ENCODE measurements around the gene FOXM1.

Gene FOXM1

GRCh38 chr12:2812290-2813213 is 64.4 kb downstream of the FOXM1 start, which contains the start of gene ITFG2:
Gene ITFG2, plus strand, starts transcription at chr12:2812668. Its CDS starts 93 bp downstream, at chr12:2812761.
- TF ChIP-seq GATA2 (IDR thresholded peaks at IDR 0.05; ENCODE audit: low read depth, low read length), result no peak; the same call in 1 of the 2 replicates
- TF ChIP-seq GATA3 (IDR thresholded peaks at IDR 0.05; ENCODE audit: low read depth, low read length), result no peak

GRCh38 chr12:2811801-2812200 is 65.2 kb downstream of the FOXM1 start:
- no peak for TF ChIP-seq GATA2 (IDR thresholded peaks at IDR 0.05; ENCODE audit: low read depth, low read length)
- TF ChIP-seq GATA3 (IDR thresholded peaks at IDR 0.05; ENCODE audit: low read depth, low read length), result no peak

Data from SH-SY5Y (cell line).